ENCODE data around the gene KRTAP10-11. TPM values are rescaled to one million over a fixed set of nuclear protein-coding genes. Genes with fewer than 3 reads are reported as not detected.
"Not testable (repeated sequence)": the region's sequence is repeated elsewhere in the genome, so short reads cannot be mapped to it uniquely, and the experiment has no call there.

The KRTAP10-11 gene
- not detected in 2 replicates for total RNA-seq (2014; rRNA removed; shearing (Covaris generic); ENCODE audit: low replicate concordance)

GRCh38 chr21:44646366-44647221, at the start of gene KRTAP10-11:
KRTAP10-11 (plus strand) TSS chr21:44646414; CDS start chr21:44646459, 45 bp downstream.
- not testable (repeated sequence) for DNase-seq, H3K27me3 ChIP-seq, H3K4me3 ChIP-seq, H3K36me3 ChIP-seq
- H3K9me3 ChIP-seq: peaks cover 19% of the 10 kb centered on the region

GRCh38 chr21:44598061-44598460, 48.2 kb upstream of the KRTAP10-11 start:
- DNase-seq: no peak
- H3K27me3 ChIP-seq: peaks cover 11% of the 10 kb centered on the region; the same call in 1 of the 2 replicates
- no peak overlapping the region for H3K4me3 ChIP-seq
- no peaks in the 10 kb centered on the region for H3K9me3 ChIP-seq
- no peaks in the 10 kb centered on the region for H3K36me3 ChIP-seq

GRCh38 chr21:44599264-44600029, 46.8 kb upstream of the KRTAP10-11 start:
- H3K9me3 ChIP-seq: no peaks in the 10 kb centered on the region; the same call in 1 of the 2 replicates
- H3K36me3 ChIP-seq: no peaks in the 10 kb centered on the region
- H3K27me3 ChIP-seq: peaks cover 18% of the 10 kb centered on the region
- DNase-seq: no peak
- H3K4me3 ChIP-seq: no peak overlapping the region

- not testable (repeated sequence) for H3K9me3 ChIP-seq, DNase-seq, H3K4me3 ChIP-seq, H3K36me3 ChIP-seq
- peaks cover 23% of the 10 kb centered on the region for H3K27me3 ChIP-seq
These were observed 45.9 kb upstream of the KRTAP10-11 start, which contains the start of gene KRTAP10-7 for GRCh38 chr21:44600118-44600978. KRTAP10-7 (plus strand) TSS chr21:44600597; CDS start chr21:44600622, 25 bp downstream.

- H3K27me3 ChIP-seq: peaks cover 17% of the 10 kb centered on the region
- not testable (repeated sequence) for H3K36me3 ChIP-seq, H3K9me3 ChIP-seq, H3K4me3 ChIP-seq
- DNase-seq: peak; percentile 63
These were observed 45.1 kb upstream of the KRTAP10-11 start for GRCh38 chr21:44601091-44601490.

GRCh38 chr21:44601596-44602462, 44.4 kb upstream of the KRTAP10-11 start:
- Histone ChIP-seq H3K4me3 (no peak overlapping the region), H3K36me3 (no peaks in the 10 kb centered on the region), H3K9me3 (peaks cover 8% of the 10 kb centered on the region), H3K27me3 (peaks cover 20% of the 10 kb centered on the region)
- no peak for DNase-seq

- Histone ChIP-seq H3K4me3 (no peak overlapping the region), H3K36me3 (no peaks in the 10 kb centered on the region), H3K9me3 (peaks cover 9% of the 10 kb centered on the region), H3K27me3 (peaks cover 27% of the 10 kb centered on the region)
- no peak for DNase-seq
These were observed 43.8 kb upstream of the KRTAP10-11 start for GRCh38 chr21:44602463-44602850.

- Histone ChIP-seq H3K36me3 (no peaks in the 10 kb centered on the region), H3K4me3 (no peak overlapping the region), H3K27me3 (peaks cover 34% of the 10 kb centered on the region), H3K9me3 (peaks cover 12% of the 10 kb centered on the region)
- no peak for DNase-seq
These were observed 42.9 kb upstream of the KRTAP10-11 start for GRCh38 chr21:44603109-44603875.

- Histone ChIP-seq H3K27me3 (peaks cover 35% of the 10 kb centered on the region), H3K36me3 (no peaks in the 10 kb centered on the region), H3K4me3 (no peak overlapping the region), H3K9me3 (peaks cover 13% of the 10 kb centered on the region)
- no peak for DNase-seq
These were observed 42.3 kb upstream of the KRTAP10-11 start for GRCh38 chr21:44603911-44604310.

GRCh38 chr21:44606495-44606894, 39.7 kb upstream of the KRTAP10-11 start:
- Histone ChIP-seq H3K9me3 (peaks cover 27% of the 10 kb centered on the region), H3K27me3 (peaks cover 35% of the 10 kb centered on the region), H3K4me3 (no peak overlapping the region), H3K36me3 (no peaks in the 10 kb centered on the region)
- no peak for DNase-seq

GRCh38 chr21:44609193-44609592, 37.0 kb upstream of the KRTAP10-11 start:
- peaks cover 32% of the 10 kb centered on the region for H3K9me3 ChIP-seq
- no peak overlapping the region for H3K4me3 ChIP-seq
- H3K36me3 ChIP-seq: no peaks in the 10 kb centered on the region
- DNase-seq: no peak
- peaks cover 30% of the 10 kb centered on the region for H3K27me3 ChIP-seq

- H3K36me3 ChIP-seq, H3K4me3 ChIP-seq, DNase-seq: not testable (repeated sequence)
- peaks cover 30% of the 10 kb centered on the region for H3K9me3 ChIP-seq
- peaks cover 28% of the 10 kb centered on the region for H3K27me3 ChIP-seq
These were observed 35.9 kb upstream of the KRTAP10-11 start for GRCh38 chr21:44610157-44610843.

- H3K9me3 ChIP-seq: peaks cover 27% of the 10 kb centered on the region
- H3K36me3 ChIP-seq: no peaks in the 10 kb centered on the region
- peaks cover 32% of the 10 kb centered on the region for H3K27me3 ChIP-seq
- DNase-seq: no peak
- no peak overlapping the region for H3K4me3 ChIP-seq
These were observed 34.7 kb upstream of the KRTAP10-11 start for GRCh38 chr21:44611551-44611950.

- H3K9me3 ChIP-seq: peaks cover 23% of the 10 kb centered on the region
- peaks cover 32% of the 10 kb centered on the region for H3K27me3 ChIP-seq
- H3K4me3 ChIP-seq: no peak within 1 kb of the TSS
- DNase-seq: no peak
- no peaks in the 10 kb centered on the region for H3K36me3 ChIP-seq
These were observed 34.2 kb upstream of the KRTAP10-11 start, which contains the start of gene KRTAP10-8 for GRCh38 chr21:44612029-44612486. KRTAP10-8 (plus strand) TSS chr21:44612079; CDS start chr21:44612101, 22 bp downstream.

All from MG63 (cell line).